GM12874 (cell line): ENCODE results near the gene IQGAP2.

ENCODE experiments used
- TF ChIP-seq, protein P1 (sequence below): IDR thresholded peaks from 2 replicates; pipeline ENCODE4 v1.5.1; 2011; ENCODE audit warnings: low read depth, mild to moderate bottlenecking, control low read depth, low read length, moderate library complexity; ENCODE audit not compliant: insufficient read depth

IQGAP2 gene

DNA sequence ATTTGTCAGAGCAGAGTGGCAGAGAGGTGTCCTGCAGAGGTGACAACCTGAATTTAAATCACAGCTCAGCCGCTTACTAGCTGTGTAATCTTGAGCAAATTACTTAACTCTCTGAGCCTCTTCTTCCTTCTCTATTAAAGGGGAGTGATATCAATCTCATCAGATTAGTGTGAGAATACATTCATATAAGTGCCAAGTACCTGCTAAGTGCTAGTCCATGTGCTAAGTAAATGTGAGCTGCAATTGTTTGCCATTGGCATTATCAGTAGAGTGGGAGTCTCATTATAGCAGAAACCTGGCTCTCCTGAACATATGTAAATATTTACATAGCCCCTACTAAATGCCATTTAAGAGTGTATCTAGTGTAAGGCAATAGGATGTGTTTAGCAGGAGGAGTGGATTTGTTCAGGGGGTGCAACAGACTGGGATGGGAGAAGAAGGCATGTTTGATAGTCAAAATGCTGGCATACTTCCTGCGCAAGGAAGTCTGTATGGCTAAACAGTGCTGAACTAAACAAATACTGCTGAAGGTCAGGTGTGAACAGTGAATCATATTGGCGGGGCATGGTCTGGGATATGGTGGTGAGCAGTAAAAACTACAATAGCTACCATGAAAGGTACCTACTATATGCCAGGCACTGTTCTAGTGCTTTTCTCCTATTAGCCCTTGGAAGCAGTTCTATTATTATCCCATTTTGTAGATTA, 145.6 kb downstream of the IQGAP2 start:
- TF ChIP-seq, protein P1, sequence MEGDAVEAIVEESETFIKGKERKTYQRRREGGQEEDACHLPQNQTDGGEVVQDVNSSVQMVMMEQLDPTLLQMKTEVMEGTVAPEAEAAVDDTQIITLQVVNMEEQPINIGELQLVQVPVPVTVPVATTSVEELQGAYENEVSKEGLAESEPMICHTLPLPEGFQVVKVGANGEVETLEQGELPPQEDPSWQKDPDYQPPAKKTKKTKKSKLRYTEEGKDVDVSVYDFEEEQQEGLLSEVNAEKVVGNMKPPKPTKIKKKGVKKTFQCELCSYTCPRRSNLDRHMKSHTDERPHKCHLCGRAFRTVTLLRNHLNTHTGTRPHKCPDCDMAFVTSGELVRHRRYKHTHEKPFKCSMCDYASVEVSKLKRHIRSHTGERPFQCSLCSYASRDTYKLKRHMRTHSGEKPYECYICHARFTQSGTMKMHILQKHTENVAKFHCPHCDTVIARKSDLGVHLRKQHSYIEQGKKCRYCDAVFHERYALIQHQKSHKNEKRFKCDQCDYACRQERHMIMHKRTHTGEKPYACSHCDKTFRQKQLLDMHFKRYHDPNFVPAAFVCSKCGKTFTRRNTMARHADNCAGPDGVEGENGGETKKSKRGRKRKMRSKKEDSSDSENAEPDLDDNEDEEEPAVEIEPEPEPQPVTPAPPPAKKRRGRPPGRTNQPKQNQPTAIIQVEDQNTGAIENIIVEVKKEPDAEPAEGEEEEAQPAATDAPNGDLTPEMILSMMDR = no peak

- TF ChIP-seq, protein P1 = no peak
These were observed 149.5 kb downstream of the IQGAP2 start for GRCh38 chr5:76552546-76552945.

DNA sequence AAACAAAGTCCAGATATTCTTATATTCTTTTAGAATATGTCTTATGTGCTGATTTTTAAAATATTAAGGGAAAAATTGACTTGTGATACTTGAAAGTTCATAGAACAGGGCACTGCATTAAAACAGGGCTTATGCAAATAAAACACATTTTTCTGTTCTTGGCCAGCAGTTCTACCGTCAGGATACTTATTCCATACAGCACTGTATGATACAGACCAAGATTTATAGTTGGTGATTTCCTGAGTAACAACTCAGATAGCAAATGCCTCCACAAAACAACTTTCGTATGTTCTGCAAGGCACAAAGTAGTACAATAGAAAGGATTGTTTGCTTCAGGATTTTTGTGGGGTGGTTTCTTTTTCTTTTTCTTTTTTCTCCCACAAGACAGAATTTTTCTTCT, 150.2 kb downstream of the IQGAP2 start:
- TF ChIP-seq, protein P1 = no peak

- TF ChIP-seq, protein P1 = no peak
These were observed 152.0 kb downstream of the IQGAP2 start for GRCh38 chr5:76555114-76555513.

DNA sequence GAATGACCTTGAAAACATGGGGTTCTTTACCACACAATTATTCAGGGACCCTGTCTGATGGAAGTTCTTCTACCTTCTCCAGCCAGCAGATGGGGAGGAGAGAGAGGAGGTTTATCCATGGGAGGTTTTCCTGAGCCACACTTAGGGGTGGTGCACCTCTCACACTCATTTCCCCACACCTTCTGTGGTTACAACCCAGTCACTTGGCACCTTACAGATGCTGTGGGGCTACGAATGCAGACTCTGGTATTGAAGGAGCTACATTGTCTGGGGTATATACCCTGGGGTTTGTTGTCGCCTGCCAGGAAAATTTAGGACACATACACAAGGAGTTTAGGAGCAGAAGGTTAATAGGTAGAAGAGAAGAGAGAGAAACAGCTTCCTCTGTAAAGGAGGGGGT, 152.6 kb downstream of the IQGAP2 start:
- TF ChIP-seq, protein P1 = no peak

DNA sequence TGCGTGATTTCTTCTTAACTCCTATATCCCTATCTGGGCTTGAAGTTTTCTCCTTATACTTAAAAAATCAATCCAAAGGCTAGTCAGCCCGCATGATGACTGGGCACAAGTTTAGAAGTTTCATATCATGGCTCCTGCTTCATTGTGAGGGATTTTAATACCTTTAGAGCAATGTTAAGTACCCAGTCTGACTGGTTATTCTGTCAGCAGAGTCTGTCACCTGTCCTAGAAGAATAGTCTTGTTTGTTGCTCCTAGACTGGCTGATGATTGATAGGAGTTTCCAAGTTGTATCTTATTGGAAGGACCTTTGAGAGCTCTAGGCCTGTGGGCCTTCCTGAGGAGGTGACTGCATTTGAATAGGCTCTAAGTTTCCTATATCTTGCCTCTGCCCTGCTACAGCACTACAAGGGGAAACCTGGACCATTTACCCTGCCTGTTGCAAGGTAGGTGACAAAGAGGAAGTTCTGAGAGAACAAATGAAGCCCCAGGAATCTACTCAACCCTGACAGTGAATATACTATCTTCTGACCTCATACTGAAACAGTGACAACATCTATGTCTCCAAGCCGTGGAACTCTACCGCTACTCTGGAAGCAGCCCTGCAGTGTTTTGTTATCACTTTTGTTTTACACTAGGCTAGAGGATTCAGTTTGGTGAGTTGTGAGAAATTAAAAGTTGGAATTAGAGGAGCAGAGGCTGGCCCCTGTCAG, 153.6 kb downstream of the IQGAP2 start:
- TF ChIP-seq, protein P1 = no peak

GRCh38 chr5:76560952-76561891, 158.1 kb downstream of the IQGAP2 start:
- TF ChIP-seq, protein P1 = no peak
